ENCODE data around the gene WDR70.

Gene WDR70

DNA sequence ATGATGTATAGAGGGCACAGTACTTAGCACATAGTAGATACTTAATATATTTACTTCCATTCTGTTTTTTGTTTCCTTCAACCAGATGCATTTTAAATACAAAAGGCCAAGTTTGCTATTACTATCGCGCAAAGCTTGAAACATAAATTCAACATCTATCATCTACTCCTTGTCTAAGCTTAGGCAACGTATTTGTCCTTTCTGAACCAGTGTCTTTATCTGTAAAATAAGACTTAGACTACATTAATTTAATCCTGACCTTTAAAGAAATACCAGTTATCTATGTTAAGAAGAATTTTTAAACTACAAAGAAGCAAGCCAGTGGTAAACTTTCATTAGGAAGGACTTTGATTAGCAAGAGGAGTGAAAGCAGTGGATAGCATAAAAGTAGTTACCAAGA lies 173.0 kb downstream of the WDR70 start:
- no peak for ATAC-seq
- no peak for TF ChIP-seq SNAI2 (CRISPR knock-in tag; IDR thresholded peaks at IDR 0.05)
- TF ChIP-seq ZNF8 (CRISPR knock-in tag; IDR thresholded peaks at IDR 0.05): no peak
- TF ChIP-seq ZNF70 (CRISPR knock-in tag; IDR thresholded peaks at IDR 0.05): no peak
- TF ChIP-seq RARB (CRISPR knock-in tag; IDR thresholded peaks at IDR 0.05): no peak
- no peak for TF ChIP-seq ARNTL (CRISPR knock-in tag; IDR thresholded peaks at IDR 0.05; ENCODE audit: borderline replicate concordance, low read depth)
- no peak for TF ChIP-seq CSDC2 (CRISPR knock-in tag; IDR thresholded peaks at IDR 0.05)
- TF ChIP-seq ZNF565 (CRISPR knock-in tag; conservative IDR thresholded peaks at IDR 0.05; ENCODE audit: low read depth): no peak
- TF ChIP-seq, protein P1, sequence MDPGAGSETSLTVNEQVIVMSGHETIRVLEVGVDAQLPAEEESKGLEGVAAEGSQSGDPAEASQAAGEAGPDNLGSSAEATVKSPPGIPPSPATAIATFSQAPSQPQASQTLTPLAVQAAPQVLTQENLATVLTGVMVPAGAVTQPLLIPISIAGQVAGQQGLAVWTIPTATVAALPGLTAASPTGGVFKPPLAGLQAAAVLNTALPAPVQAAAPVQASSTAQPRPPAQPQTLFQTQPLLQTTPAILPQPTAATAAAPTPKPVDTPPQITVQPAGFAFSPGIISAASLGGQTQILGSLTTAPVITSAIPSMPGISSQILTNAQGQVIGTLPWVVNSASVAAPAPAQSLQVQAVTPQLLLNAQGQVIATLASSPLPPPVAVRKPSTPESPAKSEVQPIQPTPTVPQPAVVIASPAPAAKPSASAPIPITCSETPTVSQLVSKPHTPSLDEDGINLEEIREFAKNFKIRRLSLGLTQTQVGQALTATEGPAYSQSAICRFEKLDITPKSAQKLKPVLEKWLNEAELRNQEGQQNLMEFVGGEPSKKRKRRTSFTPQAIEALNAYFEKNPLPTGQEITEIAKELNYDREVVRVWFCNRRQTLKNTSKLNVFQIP (CRISPR knock-in tag; IDR thresholded peaks at IDR 0.05; ENCODE audit: borderline replicate concordance, low read depth): no peak
- no peak for TF ChIP-seq ZFP3 (CRISPR knock-in tag; IDR thresholded peaks at IDR 0.05)
- no peak for TF ChIP-seq OSR1 (CRISPR knock-in tag; IDR thresholded peaks at IDR 0.05)
- no peak for TF ChIP-seq GLIS3 (CRISPR knock-in tag; IDR thresholded peaks at IDR 0.05)
- TF ChIP-seq TOX (CRISPR knock-in tag; IDR thresholded peaks at IDR 0.05; ENCODE audit: borderline replicate concordance): no peak
- TF ChIP-seq, protein P2, sequence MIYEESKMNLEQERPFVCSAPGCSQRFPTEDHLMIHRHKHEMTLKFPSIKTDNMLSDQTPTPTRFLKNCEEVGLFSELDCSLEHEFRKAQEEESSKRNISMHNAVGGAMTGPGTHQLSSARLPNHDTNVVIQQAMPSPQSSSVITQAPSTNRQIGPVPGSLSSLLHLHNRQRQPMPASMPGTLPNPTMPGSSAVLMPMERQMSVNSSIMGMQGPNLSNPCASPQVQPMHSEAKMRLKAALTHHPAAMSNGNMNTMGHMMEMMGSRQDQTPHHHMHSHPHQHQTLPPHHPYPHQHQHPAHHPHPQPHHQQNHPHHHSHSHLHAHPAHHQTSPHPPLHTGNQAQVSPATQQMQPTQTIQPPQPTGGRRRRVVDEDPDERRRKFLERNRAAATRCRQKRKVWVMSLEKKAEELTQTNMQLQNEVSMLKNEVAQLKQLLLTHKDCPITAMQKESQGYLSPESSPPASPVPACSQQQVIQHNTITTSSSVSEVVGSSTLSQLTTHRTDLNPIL (CRISPR knock-in tag; IDR thresholded peaks at IDR 0.05; ENCODE audit: low read depth): no peak
- TF ChIP-seq, protein P3, sequence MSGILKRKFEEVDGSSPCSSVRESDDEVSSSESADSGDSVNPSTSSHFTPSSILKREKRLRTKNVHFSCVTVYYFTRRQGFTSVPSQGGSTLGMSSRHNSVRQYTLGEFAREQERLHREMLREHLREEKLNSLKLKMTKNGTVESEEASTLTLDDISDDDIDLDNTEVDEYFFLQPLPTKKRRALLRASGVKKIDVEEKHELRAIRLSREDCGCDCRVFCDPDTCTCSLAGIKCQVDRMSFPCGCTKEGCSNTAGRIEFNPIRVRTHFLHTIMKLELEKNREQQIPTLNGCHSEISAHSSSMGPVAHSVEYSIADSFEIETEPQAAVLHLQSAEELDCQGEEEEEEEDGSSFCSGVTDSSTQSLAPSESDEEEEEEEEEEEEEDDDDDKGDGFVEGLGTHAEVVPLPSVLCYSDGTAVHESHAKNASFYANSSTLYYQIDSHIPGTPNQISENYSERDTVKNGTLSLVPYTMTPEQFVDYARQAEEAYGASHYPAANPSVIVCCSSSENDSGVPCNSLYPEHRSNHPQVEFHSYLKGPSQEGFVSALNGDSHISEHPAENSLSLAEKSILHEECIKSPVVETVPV (CRISPR knock-in tag; IDR thresholded peaks at IDR 0.05): no peak
- TF ChIP-seq TCF4 (CRISPR knock-in tag; IDR thresholded peaks at IDR 0.05; ENCODE audit: borderline replicate concordance): no peak
- no peak for TF ChIP-seq ZC3H10 (CRISPR knock-in tag; IDR thresholded peaks at IDR 0.05)
- TF ChIP-seq, protein P4, sequence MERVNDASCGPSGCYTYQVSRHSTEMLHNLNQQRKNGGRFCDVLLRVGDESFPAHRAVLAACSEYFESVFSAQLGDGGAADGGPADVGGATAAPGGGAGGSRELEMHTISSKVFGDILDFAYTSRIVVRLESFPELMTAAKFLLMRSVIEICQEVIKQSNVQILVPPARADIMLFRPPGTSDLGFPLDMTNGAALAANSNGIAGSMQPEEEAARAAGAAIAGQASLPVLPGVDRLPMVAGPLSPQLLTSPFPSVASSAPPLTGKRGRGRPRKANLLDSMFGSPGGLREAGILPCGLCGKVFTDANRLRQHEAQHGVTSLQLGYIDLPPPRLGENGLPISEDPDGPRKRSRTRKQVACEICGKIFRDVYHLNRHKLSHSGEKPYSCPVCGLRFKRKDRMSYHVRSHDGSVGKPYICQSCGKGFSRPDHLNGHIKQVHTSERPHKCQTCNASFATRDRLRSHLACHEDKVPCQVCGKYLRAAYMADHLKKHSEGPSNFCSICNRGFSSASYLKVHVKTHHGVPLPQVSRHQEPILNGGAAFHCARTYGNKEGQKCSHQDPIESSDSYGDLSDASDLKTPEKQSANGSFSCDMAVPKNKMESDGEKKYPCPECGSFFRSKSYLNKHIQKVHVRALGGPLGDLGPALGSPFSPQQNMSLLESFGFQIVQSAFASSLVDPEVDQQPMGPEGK (CRISPR knock-in tag; IDR thresholded peaks at IDR 0.05; ENCODE audit: borderline replicate concordance): no peak
- TF ChIP-seq BACH2 (CRISPR knock-in tag; IDR thresholded peaks at IDR 0.05; ENCODE audit: borderline replicate concordance): no peak
- TF ChIP-seq ISL1 (CRISPR knock-in tag; IDR thresholded peaks at IDR 0.05): no peak
- no peak for TF ChIP-seq ZFP30 (CRISPR knock-in tag; IDR thresholded peaks at IDR 0.05)

DNA sequence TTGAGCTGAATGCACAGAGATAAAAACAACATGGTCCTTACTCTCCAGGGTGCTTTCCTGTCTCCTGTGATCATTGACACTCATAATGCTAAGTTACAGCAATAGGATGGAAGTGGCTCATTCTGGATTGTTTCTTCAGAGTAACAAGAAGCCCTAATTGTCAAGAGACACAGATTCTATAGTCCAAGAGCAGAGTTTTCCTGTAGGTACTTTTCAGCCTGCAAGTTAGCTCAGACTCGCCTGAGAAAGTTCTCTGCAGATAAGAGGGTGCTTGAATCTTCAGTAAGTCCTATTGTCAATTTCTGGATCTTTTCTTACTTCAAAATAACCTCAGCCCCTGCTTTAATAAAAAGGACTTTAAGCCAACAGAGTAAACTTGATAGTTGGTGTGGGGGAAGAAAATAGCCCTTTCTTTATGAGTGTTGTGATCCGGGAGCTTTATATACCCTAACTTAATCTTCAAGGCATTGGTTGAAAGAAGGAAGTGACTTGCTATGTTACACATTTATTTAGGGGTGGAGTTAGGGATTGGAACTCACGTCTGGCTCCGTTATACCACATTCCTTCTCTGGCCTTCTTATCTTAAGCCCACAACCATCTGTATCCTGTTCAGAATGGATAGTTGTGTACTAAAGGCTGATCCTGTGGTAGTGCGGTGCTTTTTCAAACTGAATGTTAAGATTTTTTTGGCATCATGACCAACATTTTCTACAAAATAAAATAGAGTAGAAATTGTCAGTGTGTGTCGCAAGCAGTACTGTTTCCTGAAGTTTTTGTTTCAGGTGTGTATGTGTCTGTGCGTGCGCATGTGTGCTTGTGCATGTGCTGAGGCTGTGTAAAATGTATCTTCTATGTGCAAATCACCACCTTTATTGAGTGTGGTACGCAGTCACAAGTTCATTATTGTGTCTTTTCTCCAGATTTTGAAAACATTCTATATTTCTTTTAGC lies 173.9 kb downstream of the WDR70 start:
- TF ChIP-seq, protein P4 (CRISPR knock-in tag; IDR thresholded peaks at IDR 0.05; ENCODE audit: borderline replicate concordance): no peak
- no peak for TF ChIP-seq CSDC2 (CRISPR knock-in tag; IDR thresholded peaks at IDR 0.05)
- no peak for ATAC-seq

DNA sequence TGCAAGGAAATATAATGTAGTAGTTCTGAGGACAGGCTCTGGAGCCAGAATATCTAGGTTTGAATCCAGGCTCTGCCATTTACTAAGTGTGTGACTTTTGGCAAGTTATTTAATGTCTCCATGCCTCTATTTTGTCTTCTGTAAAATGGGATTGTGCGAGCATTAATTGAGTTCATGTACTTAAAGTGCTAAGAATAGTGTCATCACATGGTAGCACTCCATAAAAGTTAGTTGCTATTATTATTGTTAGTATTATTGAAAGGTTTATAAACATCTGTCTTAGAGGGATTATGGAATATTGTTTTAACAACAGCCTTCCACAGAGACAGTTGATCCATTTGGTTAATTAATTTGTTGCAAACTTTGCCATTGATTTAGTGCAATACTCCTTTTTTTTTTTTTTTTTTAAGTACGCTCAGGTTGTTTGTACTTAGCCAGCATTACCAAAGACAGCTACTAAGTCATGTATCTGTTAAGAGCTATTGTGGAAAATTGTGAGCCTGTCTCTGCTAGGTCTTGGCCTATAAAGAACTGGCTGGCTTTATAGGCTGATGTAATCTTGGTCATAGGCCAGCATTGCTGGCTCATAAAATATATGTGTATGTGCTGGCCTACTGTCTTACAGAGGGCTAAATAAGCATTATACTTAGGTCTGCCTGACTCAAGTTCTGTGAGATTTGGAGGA lies 174.7 kb downstream of the WDR70 start:
- ATAC-seq: no peak
- TF ChIP-seq ZFP30 (CRISPR knock-in tag; IDR thresholded peaks at IDR 0.05): no peak
- no peak for TF ChIP-seq SNAI2 (CRISPR knock-in tag; IDR thresholded peaks at IDR 0.05)
- TF ChIP-seq, protein P3 (CRISPR knock-in tag; IDR thresholded peaks at IDR 0.05): no peak
- TF ChIP-seq ZFP3 (CRISPR knock-in tag; IDR thresholded peaks at IDR 0.05): no peak
- no peak for TF ChIP-seq ZC3H10 (CRISPR knock-in tag; IDR thresholded peaks at IDR 0.05)
- no peak for TF ChIP-seq ISL1 (CRISPR knock-in tag; IDR thresholded peaks at IDR 0.05)
- TF ChIP-seq RARB (CRISPR knock-in tag; IDR thresholded peaks at IDR 0.05): no peak
- no peak for TF ChIP-seq ARNTL (CRISPR knock-in tag; IDR thresholded peaks at IDR 0.05; ENCODE audit: borderline replicate concordance, low read depth)
- TF ChIP-seq, protein P5, sequence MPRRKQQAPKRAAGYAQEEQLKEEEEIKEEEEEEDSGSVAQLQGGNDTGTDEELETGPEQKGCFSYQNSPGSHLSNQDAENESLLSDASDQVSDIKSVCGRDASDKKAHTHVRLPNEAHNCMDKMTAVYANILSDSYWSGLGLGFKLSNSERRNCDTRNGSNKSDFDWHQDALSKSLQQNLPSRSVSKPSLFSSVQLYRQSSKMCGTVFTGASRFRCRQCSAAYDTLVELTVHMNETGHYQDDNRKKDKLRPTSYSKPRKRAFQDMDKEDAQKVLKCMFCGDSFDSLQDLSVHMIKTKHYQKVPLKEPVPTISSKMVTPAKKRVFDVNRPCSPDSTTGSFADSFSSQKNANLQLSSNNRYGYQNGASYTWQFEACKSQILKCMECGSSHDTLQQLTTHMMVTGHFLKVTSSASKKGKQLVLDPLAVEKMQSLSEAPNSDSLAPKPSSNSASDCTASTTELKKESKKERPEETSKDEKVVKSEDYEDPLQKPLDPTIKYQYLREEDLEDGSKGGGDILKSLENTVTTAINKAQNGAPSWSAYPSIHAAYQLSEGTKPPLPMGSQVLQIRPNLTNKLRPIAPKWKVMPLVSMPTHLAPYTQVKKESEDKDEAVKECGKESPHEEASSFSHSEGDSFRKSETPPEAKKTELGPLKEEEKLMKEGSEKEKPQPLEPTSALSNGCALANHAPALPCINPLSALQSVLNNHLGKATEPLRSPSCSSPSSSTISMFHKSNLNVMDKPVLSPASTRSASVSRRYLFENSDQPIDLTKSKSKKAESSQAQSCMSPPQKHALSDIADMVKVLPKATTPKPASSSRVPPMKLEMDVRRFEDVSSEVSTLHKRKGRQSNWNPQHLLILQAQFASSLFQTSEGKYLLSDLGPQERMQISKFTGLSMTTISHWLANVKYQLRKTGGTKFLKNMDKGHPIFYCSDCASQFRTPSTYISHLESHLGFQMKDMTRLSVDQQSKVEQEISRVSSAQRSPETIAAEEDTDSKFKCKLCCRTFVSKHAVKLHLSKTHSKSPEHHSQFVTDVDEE (CRISPR knock-in tag; IDR thresholded peaks at IDR 0.05): no peak
- TF ChIP-seq ZNF8 (CRISPR knock-in tag; IDR thresholded peaks at IDR 0.05): no peak
